GM11168 (cell line): ENCODE data around the gene HSPA12B.

ENCODE experiments used
- in situ Hi-C: fragments of 300-500 bp; cut with MboI; formaldehyde crosslinking; loops from one replicate; pipeline ENCODE4 v1.12.0; 2022; ENCODE audit warnings: low sequenced_read_pairs; ENCODE audit not compliant: unreplicated experiment

The HSPA12B gene

DNA sequence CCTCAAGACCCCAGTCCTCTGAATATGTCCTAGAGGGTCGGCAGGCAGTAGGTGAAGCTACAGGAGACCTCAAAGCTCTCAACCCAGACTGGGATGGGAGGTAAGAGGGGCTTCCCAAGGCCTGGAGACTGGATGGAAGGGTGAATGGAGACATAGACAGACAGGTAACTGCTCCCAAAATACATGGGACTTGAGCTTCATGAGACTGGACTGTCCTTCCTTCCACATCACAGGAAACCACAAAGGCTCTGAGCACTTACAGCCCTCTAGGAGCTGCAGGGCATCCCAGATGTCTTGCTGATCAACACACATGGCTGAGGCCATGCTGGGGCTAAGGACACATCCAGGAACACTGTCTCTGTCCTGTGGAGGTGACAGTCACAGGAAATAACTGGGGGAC lies 11.6 kb downstream of the HSPA12B start:
- in situ Hi-C loops = no loop called here

DNA sequence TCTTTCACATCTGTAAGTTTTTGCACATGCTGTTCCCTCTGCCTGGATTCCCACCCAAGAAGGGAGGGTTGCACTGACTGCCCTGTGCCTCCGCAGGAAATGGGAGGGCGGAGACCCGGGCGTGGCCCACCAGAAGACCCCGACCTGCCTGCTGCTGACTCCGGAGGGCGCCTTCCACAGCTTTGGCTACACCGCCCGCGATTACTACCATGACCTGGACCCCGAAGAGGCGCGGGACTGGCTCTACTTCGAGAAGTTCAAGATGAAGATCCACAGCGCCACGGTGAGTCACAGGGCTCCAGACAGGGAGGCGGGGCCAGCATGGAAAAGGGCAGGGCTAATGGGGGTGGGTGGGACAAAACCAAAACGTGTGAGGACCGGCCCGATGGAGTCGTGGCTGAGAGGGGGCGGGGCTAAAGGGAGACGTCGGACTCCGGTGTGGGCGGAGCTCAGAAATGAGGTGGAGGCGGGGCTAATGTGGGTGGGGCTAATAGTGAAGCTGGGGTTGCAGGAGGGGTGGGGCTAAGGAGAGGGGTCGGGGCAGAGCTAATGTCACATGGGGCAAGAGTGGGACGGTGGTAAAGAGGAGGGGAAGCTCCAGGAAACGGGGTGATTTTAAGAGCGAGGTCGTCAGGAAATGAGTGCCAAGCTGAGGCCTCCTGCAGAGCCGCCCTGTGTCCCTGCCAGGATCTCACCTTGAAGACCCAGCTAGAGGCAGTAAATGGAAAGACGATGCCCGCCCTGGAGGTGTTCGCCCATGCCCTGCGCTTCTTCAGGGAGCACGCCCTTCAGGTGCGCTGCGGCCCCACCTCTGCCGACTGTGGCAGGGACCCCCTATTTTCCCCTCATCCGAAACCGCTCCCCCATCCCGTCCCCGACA lies 12.6 kb downstream of the HSPA12B start:
- in situ Hi-C loops = no loop called here

DNA sequence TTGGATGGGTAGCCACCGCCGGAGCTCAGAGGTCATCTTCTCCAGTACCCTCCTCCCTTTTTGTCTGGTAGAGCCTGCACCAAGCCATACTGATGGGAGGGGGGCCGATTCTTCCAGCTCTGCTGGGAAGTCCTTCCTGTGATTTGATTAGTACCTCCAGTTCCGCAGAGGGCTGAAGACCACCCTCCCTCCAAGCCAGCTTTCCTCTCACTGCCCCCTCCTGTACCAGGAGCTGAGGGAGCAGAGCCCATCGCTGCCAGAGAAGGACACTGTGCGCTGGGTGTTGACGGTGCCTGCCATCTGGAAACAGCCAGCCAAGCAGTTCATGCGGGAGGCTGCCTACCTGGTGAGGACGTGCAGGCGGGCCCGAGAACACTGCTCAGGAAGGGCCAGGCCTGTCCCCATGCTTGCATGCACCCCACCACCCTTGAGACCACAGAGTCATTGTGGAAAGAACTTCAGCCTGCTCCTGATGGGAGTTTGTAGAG lies 13.2 kb downstream of the HSPA12B start:
- in situ Hi-C loops = no loop called here

- in situ Hi-C loops = no loop called here
Observed at GRCh38 chr20:3747471-3747870, 15.0 kb downstream of the HSPA12B start.

GRCh38 chr20:3748073-3748472 lies 15.6 kb downstream of the HSPA12B start:
- in situ Hi-C loops = no loop called here

DNA sequence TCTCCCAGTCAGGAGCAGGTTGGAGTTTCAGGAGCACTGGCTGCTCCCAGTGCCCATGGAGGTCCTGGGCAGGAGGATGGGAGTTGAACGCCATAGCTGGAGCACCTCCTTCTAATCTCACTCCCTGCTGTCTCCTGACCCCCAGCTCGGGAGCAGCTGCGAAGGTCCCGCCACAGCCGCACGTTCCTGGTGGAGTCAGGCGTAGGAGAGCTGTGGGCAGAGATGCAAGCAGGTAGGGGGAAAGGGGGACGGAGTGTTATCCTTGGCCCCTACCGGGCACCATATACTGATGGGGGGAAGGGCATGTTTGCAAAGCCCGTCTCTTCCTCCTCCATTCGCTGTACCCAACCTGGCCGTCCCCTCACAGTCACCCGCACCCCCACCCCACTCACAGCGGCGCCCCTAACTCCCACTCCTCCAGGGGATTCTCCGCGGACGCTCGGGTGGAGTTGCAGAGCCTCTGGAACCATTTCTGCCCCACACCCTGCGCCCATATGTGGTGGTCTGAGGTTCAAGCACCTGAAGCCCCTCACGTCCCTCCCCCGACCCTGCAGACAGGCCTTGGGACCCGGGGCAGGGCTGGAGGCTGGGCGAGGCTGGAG lies 16.7 kb downstream of the HSPA12B start:
- in situ Hi-C loops = no loop called here

- in situ Hi-C loops = no loop called here
Observed at GRCh38 chr20:3749689-3750531, 17.4 kb downstream of the HSPA12B start.

GRCh38 chr20:3751305-3751674 lies 18.8 kb downstream of the HSPA12B start:
- in situ Hi-C loops = no loop called here

DNA sequence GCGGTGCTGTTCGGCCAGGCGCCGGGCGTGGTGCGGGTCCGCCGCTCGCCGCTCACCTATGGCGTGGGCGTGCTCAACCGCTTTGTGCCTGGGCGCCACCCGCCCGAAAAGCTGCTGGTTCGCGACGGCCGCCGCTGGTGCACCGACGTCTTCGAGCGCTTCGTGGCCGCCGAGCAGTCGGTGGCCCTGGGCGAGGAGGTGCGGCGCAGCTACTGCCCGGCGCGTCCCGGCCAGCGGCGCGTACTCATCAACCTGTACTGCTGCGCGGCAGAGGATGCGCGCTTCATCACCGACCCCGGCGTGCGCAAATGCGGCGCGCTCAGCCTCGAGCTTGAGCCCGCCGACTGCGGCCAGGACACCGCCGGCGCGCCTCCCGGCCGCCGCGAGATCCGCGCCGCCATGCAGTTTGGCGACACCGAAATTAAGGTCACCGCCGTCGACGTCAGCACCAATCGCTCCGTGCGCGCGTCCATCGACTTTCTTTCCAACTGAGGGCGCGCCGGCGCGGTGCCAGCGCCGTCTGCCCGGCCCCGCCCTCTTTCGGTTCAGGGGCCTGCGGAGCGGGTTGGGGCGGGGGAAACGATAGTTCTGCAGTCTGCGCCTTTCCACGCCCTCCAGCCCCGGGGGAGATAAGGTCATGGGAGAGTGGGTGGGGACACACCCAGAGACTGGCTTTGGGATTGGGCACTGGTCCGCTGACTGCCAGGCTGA lies 19.3 kb downstream of the HSPA12B start:
- in situ Hi-C loops = no loop called here

- in situ Hi-C loops = no loop called here
Observed at GRCh38 chr20:3752386-3752759, 19.9 kb downstream of the HSPA12B start.

- in situ Hi-C loops = no loop called here
Observed at GRCh38 chr20:3753098-3753497, 20.6 kb downstream of the HSPA12B start.

- in situ Hi-C loops = no loop called here
Observed at GRCh38 chr20:3753501-3754275, 21.2 kb downstream of the HSPA12B start.

DNA sequence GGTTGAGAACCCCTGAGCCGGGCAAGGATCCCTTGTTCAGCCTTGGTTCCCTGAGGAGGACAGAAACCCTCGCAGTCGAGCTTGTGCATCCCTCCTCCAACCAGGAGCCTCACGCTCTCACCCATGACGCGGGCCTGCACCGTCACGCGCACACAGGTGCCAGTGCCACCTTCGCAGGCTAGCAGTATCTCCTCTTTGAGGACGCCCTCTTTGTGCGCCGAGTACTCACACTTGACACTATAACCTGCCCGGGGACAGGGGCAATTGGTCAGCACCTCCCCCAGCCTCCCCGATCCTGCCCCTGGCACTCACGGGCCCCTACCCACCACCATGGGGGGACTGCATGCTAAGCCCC lies 21.8 kb downstream of the HSPA12B start:
- in situ Hi-C loops = no loop called here

- in situ Hi-C loops = no loop called here
Observed at GRCh38 chr20:3755269-3755668, 22.8 kb downstream of the HSPA12B start.

DNA sequence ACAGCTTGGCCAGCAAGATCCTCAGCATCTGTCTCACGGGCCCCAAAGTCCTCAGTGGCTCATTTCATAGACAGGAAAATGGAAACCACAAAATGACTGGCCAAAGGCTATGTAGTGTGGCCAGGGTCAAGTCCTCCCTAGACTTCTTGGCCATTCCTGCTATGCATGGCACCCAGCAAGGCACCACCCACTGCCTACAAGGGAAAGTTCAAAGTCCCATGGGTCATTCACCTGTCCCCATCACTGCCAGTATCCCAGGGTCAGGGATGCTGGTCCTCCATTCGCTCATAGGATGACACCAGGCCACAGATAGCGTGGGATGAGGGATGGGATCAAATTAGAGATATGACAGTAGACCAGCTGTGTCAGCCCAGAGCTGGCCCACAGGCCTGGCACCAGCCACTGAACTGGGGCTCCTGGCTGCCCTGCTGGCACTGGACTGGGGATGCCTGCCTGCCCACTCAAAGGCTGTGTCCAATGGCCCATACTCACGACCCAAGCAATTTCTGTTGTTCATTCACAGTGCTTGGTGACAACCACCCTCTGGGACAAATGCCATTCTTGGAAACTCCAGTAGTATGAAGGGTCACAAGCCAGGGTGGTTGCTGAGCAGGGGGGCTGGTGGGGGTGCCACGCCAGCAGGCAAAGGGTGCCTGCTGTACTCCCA lies 23.5 kb downstream of the HSPA12B start:
- in situ Hi-C loops = no loop called here

DNA sequence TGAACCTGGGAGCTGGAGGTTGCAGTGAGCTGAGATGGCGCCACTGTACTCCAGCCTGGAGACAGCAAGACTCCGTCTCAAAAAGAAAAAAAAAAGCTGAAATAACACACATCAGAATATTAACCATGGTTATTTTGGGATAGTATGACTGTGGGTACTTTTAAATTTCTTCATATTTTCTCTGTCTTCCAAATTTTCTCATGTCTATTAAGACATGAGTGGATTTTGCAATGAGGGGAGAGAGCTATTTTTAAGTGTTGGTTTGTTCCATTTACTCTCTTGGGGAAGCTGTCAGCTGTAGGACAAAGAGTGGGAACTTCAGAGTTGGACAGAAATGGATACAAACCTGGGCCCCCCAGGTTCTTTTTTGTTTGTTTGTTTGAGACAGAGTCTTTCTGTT lies 24.8 kb downstream of the HSPA12B start:
- in situ Hi-C loops = no loop called here

- in situ Hi-C loops = no loop called here
Observed at GRCh38 chr20:3758566-3758965, 26.1 kb downstream of the HSPA12B start.

GRCh38 chr20:3759316-3759823 lies 26.9 kb downstream of the HSPA12B start:
- in situ Hi-C loops = no loop called here

- in situ Hi-C loops = no loop called here
Observed at GRCh38 chr20:3759884-3760283, 27.4 kb downstream of the HSPA12B start.
